Liver (tissue), 3 donors: ENCODE measurements around the gene SORL1.

ENCODE experiments used
- CTCF ChIP-seq: fragments of 150-350 bp; IDR thresholded peaks from 2 replicates; pipeline ENCODE4 v1.5.1; 2017; ENCODE audit warnings: improper control_type of control experiment, low read depth, low read length; ENCODE audit not compliant: missing input control
- GABPA ChIP-seq, 2 donors: IDR thresholded peaks in 1 of 2; conservative IDR thresholded peaks in 1 of 2; 2 replicates each; pipeline ENCODE4 v1.6.1; 2016; ENCODE audit warnings: antibody characterized with exemption in 2 of 2, mild to moderate bottlenecking in 1 of 2, moderate library complexity in 1 of 2
- HNF4A ChIP-seq, 2 donors: conservative IDR thresholded peaks; 2 replicates each; pipeline ENCODE4 v1.6.1; 2016; ENCODE audit warnings: antibody characterized with exemption in 2 of 2, mild to moderate bottlenecking in 2 of 2
- JUND ChIP-seq, 2 donors: IDR thresholded peaks; 2 replicates each; pipeline ENCODE4 v1.6.1; 2016; ENCODE audit warnings: antibody characterized with exemption in 2 of 2
- RAD21 ChIP-seq, 2 donors: IDR thresholded peaks; 2 replicates each; pipeline ENCODE4 v1.6.1; 2016; ENCODE audit warnings: antibody characterized with exemption in 2 of 2, mild to moderate bottlenecking in 2 of 2
- REST ChIP-seq: IDR thresholded peaks from 2 replicates; pipeline ENCODE4 v1.6.1; 2016; ENCODE audit warnings: antibody characterized with exemption, mild to moderate bottlenecking
- SP1 ChIP-seq: IDR thresholded peaks from 2 replicates; pipeline ENCODE4 v1.6.1; 2018; ENCODE audit warnings: antibody characterized with exemption, mild to moderate bottlenecking
- TAF1 ChIP-seq: conservative IDR thresholded peaks from 2 replicates; pipeline ENCODE4 v1.6.1; 2016; ENCODE audit warnings: antibody characterized with exemption, mild to moderate bottlenecking
- YY1 ChIP-seq: IDR thresholded peaks from 2 replicates; pipeline ENCODE4 v1.6.1; 2016; ENCODE audit warnings: antibody characterized with exemption, mild to moderate bottlenecking
- TF ChIP-seq, protein P1 (sequence below): IDR thresholded peaks from 2 replicates; pipeline ENCODE4 v1.6.1; 2016; ENCODE audit warnings: antibody characterized with exemption
- TF ChIP-seq, protein P2 (sequence below): IDR thresholded peaks from 2 replicates; pipeline ENCODE4 v1.6.1; 2016; ENCODE audit warnings: antibody characterized with exemption
- TF ChIP-seq, protein P3 (sequence below): IDR thresholded peaks from 2 replicates; pipeline ENCODE4 v1.6.1; 2016; ENCODE audit warnings: antibody characterized with exemption
- donor health status: healthy.
- donor health status: healthy.

- TF ChIP-seq CTCF (no peak), TAF1 (no peak), REST (no peak), SP1 (no peak), GABPA (IDR thresholded peaks at IDR 0.05 in 1 of 2, conservative IDR thresholded peaks at IDR 0.05 in 1 of 2) (no peak), YY1 (no peak), RAD21 (IDR thresholded peaks at IDR 0.05) (no peak), JUND (IDR thresholded peaks at IDR 0.05) (no peak), HNF4A (conservative IDR thresholded peaks at IDR 0.05) (peak in 1 of 2 donors; percentile 8)
- TF ChIP-seq, protein P1, sequence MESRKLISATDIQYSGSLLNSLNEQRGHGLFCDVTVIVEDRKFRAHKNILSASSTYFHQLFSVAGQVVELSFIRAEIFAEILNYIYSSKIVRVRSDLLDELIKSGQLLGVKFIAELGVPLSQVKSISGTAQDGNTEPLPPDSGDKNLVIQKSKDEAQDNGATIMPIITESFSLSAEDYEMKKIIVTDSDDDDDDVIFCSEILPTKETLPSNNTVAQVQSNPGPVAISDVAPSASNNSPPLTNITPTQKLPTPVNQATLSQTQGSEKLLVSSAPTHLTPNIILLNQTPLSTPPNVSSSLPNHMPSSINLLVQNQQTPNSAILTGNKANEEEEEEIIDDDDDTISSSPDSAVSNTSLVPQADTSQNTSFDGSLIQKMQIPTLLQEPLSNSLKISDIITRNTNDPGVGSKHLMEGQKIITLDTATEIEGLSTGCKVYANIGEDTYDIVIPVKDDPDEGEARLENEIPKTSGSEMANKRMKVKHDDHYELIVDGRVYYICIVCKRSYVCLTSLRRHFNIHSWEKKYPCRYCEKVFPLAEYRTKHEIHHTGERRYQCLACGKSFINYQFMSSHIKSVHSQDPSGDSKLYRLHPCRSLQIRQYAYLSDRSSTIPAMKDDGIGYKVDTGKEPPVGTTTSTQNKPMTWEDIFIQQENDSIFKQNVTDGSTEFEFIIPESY, result no peak
- TF ChIP-seq, protein P2, sequence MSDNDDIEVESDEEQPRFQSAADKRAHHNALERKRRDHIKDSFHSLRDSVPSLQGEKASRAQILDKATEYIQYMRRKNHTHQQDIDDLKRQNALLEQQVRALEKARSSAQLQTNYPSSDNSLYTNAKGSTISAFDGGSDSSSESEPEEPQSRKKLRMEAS, result no peak
- TF ChIP-seq, protein P3, sequence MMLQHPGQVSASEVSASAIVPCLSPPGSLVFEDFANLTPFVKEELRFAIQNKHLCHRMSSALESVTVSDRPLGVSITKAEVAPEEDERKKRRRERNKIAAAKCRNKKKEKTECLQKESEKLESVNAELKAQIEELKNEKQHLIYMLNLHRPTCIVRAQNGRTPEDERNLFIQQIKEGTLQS, result no peak
These were observed 104.8 kb downstream of the SORL1 start for GRCh38 chr11:121556937-121557336.
